Parathyroid adenoma (tissue), 2 donors: ENCODE data around the gene C11orf91.

Experiments used
- H2AFZ ChIP-seq: fragments of 300-600 bp; sonication (generic); one replicate; pipeline ENCODE4 v1.7.0; 2017; ENCODE audit warnings: antibody characterized with exemption, mild to moderate bottlenecking
- H3K27ac ChIP-seq: fragments of 300-600 bp; sonication (generic); one replicate; pipeline ENCODE4 v1.7.0; 2017
- H3K27me3 ChIP-seq: fragments of 300-600 bp; sonication (generic); one replicate; pipeline ENCODE4 v1.7.0; 2017; ENCODE audit warnings: low read length; ENCODE audit not compliant: control insufficient read depth, insufficient read depth
- H3K36me3 ChIP-seq: fragments of 300-600 bp; sonication (generic); one replicate; pipeline ENCODE4 v1.7.0; 2017; ENCODE audit warnings: low read length; ENCODE audit not compliant: control insufficient read depth, insufficient read depth
- H3K4me1 ChIP-seq: fragments of 300-600 bp; sonication (generic); one replicate; pipeline ENCODE4 v1.7.0; 2017; ENCODE audit warnings: control low read depth
- H3K4me2 ChIP-seq: fragments of 300-600 bp; sonication (generic); one replicate; pipeline ENCODE4 v1.7.0; 2017; ENCODE audit warnings: low read length
- H3K4me3 ChIP-seq: fragments of 300-600 bp; sonication (generic); one replicate; pipeline ENCODE4 v1.7.0; 2017; ENCODE audit warnings: low read depth, low read length
- H3K79me2 ChIP-seq: fragments of 300-600 bp; sonication (generic); one replicate; pipeline ENCODE4 v1.7.0; 2017; ENCODE audit warnings: control low read depth
- H3K9ac ChIP-seq: fragments of 300-600 bp; sonication (generic); one replicate; pipeline ENCODE4 v1.7.0; 2017; ENCODE audit warnings: mild to moderate bottlenecking
- H3K9me3 ChIP-seq: fragments of 300-600 bp; sonication (generic); one replicate; pipeline ENCODE4 v1.7.0; 2017; ENCODE audit warnings: low read length; ENCODE audit not compliant: control insufficient read depth
- CTCF ChIP-seq: fragments of 300-600 bp; sonication (generic); IDR thresholded peaks from one replicate; pipeline ENCODE4 v1.7.0; 2017; ENCODE audit warnings: antibody characterized with exemption, mild to moderate bottlenecking
- donor health status: primary hyperparathyroidism.

The C11orf91 gene

GRCh38 chr11:33694346-33695050 lies 6.1 kb downstream of the C11orf91 start:
- Histone ChIP-seq H3K9me3 (no peaks in the 10 kb centered on the region), H3K4me2 (no peak overlapping the region), H3K36me3 (no peaks in the 10 kb centered on the region), H3K4me3 (no peak overlapping the region), H3K27ac (peak overlapping the region; percentile 85), H3K9ac (no peak overlapping the region), H3K79me2 (no peaks in the 10 kb centered on the region), H3K27me3 (no peaks in the 10 kb centered on the region), H3K4me1 (peaks cover 28% of the 10 kb centered on the region), H2AFZ (peak overlapping the region; percentile 64)
- no peak for TF ChIP-seq CTCF

GRCh38 chr11:33692541-33692940 lies 8.1 kb downstream of the C11orf91 start:
- no peak overlapping the region for H3K9ac ChIP-seq
- H3K79me2 ChIP-seq = no peaks in the 10 kb centered on the region
- H3K9me3 ChIP-seq = no peaks in the 10 kb centered on the region
- H2AFZ ChIP-seq = no peak overlapping the region
- no peak for TF ChIP-seq CTCF
- no peak overlapping the region for H3K27ac ChIP-seq
- no peaks in the 10 kb centered on the region for H3K27me3 ChIP-seq
- H3K4me1 ChIP-seq = peaks cover 28% of the 10 kb centered on the region
- no peak overlapping the region for H3K4me3 ChIP-seq
- no peak overlapping the region for H3K4me2 ChIP-seq
- no peaks in the 10 kb centered on the region for H3K36me3 ChIP-seq

GRCh38 chr11:33692013-33692504 lies 8.6 kb downstream of the C11orf91 start:
- Histone ChIP-seq H3K4me3 (no peak overlapping the region), H3K4me2 (no peak overlapping the region), H3K27ac (peak overlapping the region; percentile 78), H2AFZ (no peak overlapping the region), H3K9me3 (no peaks in the 10 kb centered on the region), H3K36me3 (no peaks in the 10 kb centered on the region), H3K4me1 (peaks cover 28% of the 10 kb centered on the region), H3K27me3 (no peaks in the 10 kb centered on the region), H3K9ac (no peak overlapping the region), H3K79me2 (no peaks in the 10 kb centered on the region)
- TF ChIP-seq CTCF = no peak

- Histone ChIP-seq H3K4me1 (peaks cover 25% of the 10 kb centered on the region), H3K79me2 (no peaks in the 10 kb centered on the region), H3K9ac (no peak overlapping the region), H3K4me3 (no peak overlapping the region), H3K27me3 (no peaks in the 10 kb centered on the region), H3K36me3 (no peaks in the 10 kb centered on the region), H3K9me3 (no peaks in the 10 kb centered on the region), H3K4me2 (no peak overlapping the region), H3K27ac (peak overlapping the region; percentile 78), H2AFZ (no peak overlapping the region)
- TF ChIP-seq CTCF = no peak
Measured at GRCh38 chr11:33691066-33691864, 9.4 kb downstream of the C11orf91 start.
